ENCODE data around the gene GRIK4. TPM values are rescaled to one million over a fixed set of nuclear protein-coding genes. Genes with fewer than 3 reads are reported as not detected.
"Not testable (repeated sequence)": the region's sequence is repeated elsewhere in the genome, so short reads cannot be mapped to it uniquely, and the experiment has no call there.

GRIK4 gene
- total and polyA plus RNA-seq, 2 donors (not counting 3 experiments of a cell fraction or from before 2014, with no cell fraction given), result 0.81 to 1.6 TPM

- ChIA-PET POLR2A (no interaction called here), CTCF (interaction anchor here (1.0 to 1.4 kb wide), 3 partner anchors 10 to 38 kb away, joined by 3 read pairs; no protein-coding TSS in a partner anchor)
- Histone ChIP-seq H3K36me3 (ENCODE audit: control insufficient read depth in 2 of 2, extremely low read depth in 1 of 2, insufficient read depth in 2 of 2, low read length in 2 of 2) (no peaks in the 10 kb centered on the region), H3K27me3 (ENCODE audit: control insufficient read depth in 2 of 2, insufficient read depth in 2 of 2, low read length in 2 of 2) (no peaks in the 10 kb centered on the region), H3K9ac (replicated peaks; ENCODE audit: extremely low read depth, insufficient read depth, low read length) (no peak overlapping the region), H4K20me1 (replicated peaks; ENCODE audit: control insufficient read depth, extremely low read depth, insufficient read depth, low read length) (no peaks in the 10 kb centered on the region), H3K27ac (ENCODE audit: insufficient read depth, low read depth, low read length) (no peak overlapping the region), H2AFZ (ENCODE audit: low read depth, low read length) (no peak overlapping the region), H3K4me1 (ENCODE audit: control insufficient read depth, extremely low read depth, insufficient read depth, low read length) (no peaks in the 10 kb centered on the region), H3K4me2 (ENCODE audit: insufficient read depth, low read length) (no peak overlapping the region), H3K79me2 (ENCODE audit: control insufficient read depth, insufficient read depth, low read length) (no peaks in the 10 kb centered on the region), H3K9me3 (replicated peaks; ENCODE audit: control insufficient read depth, insufficient read depth, low read length) (no peaks in the 10 kb centered on the region), H3K4me3 (replicated peaks in 1 of 3; ENCODE audit: insufficient read depth in 1 of 3, low read depth in 1 of 3, low read length in 3 of 3) (no peak overlapping the region), H3K9me1 (replicated peaks; ENCODE audit: control insufficient read depth, extremely low read depth, insufficient read depth, low read length) (no peaks in the 10 kb centered on the region)
- no peak for FAIRE-seq
- DNase-seq (ENCODE audit: low read depth, low spot score), result no peak
- intact Hi-C loops (cut with micrococcal nuclease) (no loop called here), dilution Hi-C loops (cut with MboI; ENCODE audit: extremely low pct_ligation_motif_present, low sequenced_read_pairs) (no loop called here)
- BruUV-seq (replicated peaks), result no TSS peak
- TF ChIP-seq POLR2AphosphoS5 (IDR thresholded peaks at IDR 0.05; ENCODE audit: insufficient read depth, low read depth, low read length) (no peak), JUN (IDR thresholded peaks at IDR 0.05; ENCODE audit: borderline replicate concordance, insufficient read depth, insufficient read length, low read depth) (no peak), FOS (IDR thresholded peaks at IDR 0.05; ENCODE audit: borderline replicate concordance, insufficient read depth, low read length) (no peak), POLR2A (IDR thresholded peaks at IDR 0.05; ENCODE audit: low read depth, low read length) (no peak), MYC (IDR thresholded peaks at IDR 0.05; ENCODE audit: low read depth, low read length) (no peak), GATA2 (IDR thresholded peaks at IDR 0.05; ENCODE audit: insufficient read depth, insufficient read length, low read depth, low read length) (no peak), EZH2 (IDR thresholded peaks at IDR 0.05; ENCODE audit: borderline replicate concordance, low read depth, low read length, severe bottlenecking) (no peak), MAX (IDR thresholded peaks at IDR 0.05; ENCODE audit: insufficient read depth, insufficient read length) (no peak)
- TF ChIP-seq, protein P1, sequence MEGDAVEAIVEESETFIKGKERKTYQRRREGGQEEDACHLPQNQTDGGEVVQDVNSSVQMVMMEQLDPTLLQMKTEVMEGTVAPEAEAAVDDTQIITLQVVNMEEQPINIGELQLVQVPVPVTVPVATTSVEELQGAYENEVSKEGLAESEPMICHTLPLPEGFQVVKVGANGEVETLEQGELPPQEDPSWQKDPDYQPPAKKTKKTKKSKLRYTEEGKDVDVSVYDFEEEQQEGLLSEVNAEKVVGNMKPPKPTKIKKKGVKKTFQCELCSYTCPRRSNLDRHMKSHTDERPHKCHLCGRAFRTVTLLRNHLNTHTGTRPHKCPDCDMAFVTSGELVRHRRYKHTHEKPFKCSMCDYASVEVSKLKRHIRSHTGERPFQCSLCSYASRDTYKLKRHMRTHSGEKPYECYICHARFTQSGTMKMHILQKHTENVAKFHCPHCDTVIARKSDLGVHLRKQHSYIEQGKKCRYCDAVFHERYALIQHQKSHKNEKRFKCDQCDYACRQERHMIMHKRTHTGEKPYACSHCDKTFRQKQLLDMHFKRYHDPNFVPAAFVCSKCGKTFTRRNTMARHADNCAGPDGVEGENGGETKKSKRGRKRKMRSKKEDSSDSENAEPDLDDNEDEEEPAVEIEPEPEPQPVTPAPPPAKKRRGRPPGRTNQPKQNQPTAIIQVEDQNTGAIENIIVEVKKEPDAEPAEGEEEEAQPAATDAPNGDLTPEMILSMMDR (IDR thresholded peaks at IDR 0.05; ENCODE audit: extremely low read depth in 1 of 2, insufficient read depth in 1 of 2, low read depth in 1 of 2, low read length in 2 of 2), result no peak
Measured at GRCh38 chr11:120622189-120622875, 110.8 kb downstream of the GRIK4 start.

DNA sequence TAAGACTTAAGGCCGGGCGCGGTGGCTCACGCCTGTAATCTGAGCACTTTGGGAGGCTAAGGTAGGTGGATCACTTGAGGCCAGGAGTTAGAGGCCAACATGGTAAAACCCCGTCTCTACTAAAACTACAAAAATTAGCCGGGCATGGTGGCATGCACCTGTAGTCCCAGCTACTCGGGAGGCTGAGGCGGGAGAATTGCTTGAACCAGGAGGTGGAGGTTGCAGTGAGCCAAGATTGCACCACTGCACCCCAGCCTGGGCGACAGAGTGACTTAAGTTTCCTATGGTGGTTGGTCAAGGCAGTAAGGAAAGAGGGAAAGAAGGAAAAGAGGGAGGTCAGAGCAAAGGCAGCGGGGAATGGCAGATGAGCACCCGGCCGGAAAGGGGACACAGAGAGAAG is 113.4 kb downstream of the GRIK4 start:
- BruUV-seq (replicated peaks); DNase-seq (ENCODE audit: low read depth, low spot score); intact Hi-C loops (cut with micrococcal nuclease); H3K79me2 ChIP-seq (ENCODE audit: control insufficient read depth, insufficient read depth, low read length); H3K36me3 ChIP-seq (ENCODE audit: control insufficient read depth in 2 of 2, extremely low read depth in 1 of 2, insufficient read depth in 2 of 2, low read length in 2 of 2); H3K4me1 ChIP-seq (ENCODE audit: control insufficient read depth, extremely low read depth, insufficient read depth, low read length); H3K27me3 ChIP-seq (ENCODE audit: control insufficient read depth in 2 of 2, insufficient read depth in 2 of 2, low read length in 2 of 2); H3K27ac ChIP-seq (ENCODE audit: insufficient read depth, low read depth, low read length); H3K9me1 ChIP-seq (replicated peaks; ENCODE audit: control insufficient read depth, extremely low read depth, insufficient read depth, low read length); H3K9ac ChIP-seq (replicated peaks; ENCODE audit: extremely low read depth, insufficient read depth, low read length); H3K4me2 ChIP-seq (ENCODE audit: insufficient read depth, low read length); dilution Hi-C loops (cut with MboI; ENCODE audit: extremely low pct_ligation_motif_present, low sequenced_read_pairs); POLR2A ChIA-PET; H2AFZ ChIP-seq (ENCODE audit: low read depth, low read length); H3K4me3 ChIP-seq (replicated peaks in 1 of 3; ENCODE audit: insufficient read depth in 1 of 3, low read depth in 1 of 3, low read length in 3 of 3); H3K9me3 ChIP-seq (replicated peaks; ENCODE audit: control insufficient read depth, insufficient read depth, low read length); H4K20me1 ChIP-seq (replicated peaks; ENCODE audit: control insufficient read depth, extremely low read depth, insufficient read depth, low read length); FAIRE-seq: not testable (repeated sequence)
- CTCF ChIA-PET, result interaction anchor here (2.5 kb wide), 1 partner anchor 60 kb away, joined by 9 read pairs; no protein-coding TSS in a partner anchor
